ENCODE results near the gene AK5.
"Not testable (repeated sequence)": the region's sequence is repeated elsewhere in the genome, so short reads cannot be mapped to it uniquely, and the experiment has no call there.

The AK5 gene

DNA sequence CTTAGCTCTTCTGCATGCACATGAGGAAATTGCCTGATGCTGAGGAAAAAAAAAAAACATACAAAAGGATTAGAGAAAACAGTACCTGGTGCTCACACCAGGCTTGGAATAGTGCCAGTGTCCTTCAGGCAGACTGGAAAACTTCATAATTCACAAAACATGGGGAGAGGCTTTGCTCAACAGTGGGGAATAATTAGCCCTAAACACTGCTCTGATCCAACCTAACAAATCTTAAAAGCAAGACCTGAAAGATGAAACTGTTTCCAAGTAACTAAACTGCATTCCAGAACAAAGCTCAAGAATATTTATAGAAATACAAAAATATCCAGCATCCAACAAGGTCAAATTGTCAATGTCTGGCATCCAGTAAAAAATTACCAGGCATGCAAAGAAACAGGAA, 124.8 kb downstream of the AK5 start:
- DNase-seq, result no peak

DNA sequence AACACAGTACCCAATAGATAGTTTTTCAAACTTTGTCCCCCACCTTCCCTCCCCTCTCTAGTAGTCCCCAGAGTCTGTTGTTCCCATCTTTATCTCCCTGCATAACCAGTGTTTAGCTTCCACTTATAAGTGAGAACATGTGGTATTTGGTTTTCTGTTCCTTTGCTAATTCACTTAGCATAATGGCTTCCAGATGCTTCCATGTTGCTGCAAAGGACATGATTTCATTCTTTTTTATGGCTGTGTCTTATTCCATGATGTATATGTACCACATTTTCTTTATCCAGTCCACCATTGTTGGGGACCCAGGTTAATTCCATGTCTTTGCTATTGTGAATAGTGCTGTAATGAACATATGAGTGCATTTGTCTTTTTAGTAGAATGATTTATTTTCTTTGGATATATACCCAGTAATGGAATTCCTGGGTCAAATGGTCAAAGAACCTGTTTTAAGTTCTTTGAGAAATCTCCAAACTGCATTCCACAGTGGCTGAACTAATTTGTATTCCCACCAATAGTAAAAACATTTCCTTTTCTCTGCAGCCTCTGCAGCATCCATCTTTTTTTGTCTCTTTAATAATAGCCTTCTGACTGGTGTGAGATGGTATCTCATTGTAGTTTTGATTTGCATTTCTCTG, 126.0 kb downstream of the AK5 start:
- peak; percentile 30 for DNase-seq

DNA sequence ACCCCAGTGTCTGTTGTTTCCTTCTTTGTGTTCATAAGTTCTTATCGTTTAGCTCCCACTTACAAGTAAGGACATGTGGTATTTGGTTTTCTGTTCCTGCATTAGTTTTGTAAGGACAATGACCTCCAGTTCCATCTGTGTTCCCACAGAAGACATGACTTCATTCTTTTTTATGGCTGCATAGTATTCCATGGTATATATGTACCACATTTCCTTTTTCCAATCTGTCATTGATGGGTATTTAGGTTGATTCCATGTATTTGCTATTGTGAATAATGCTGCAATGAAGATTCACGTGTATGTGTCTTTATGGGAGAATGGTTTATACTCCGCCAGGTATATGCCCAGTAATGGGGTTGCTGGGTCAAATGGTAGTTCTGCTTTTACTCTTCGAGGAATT, 127.1 kb downstream of the AK5 start:
- DNase-seq, result not testable (repeated sequence)

DNA sequence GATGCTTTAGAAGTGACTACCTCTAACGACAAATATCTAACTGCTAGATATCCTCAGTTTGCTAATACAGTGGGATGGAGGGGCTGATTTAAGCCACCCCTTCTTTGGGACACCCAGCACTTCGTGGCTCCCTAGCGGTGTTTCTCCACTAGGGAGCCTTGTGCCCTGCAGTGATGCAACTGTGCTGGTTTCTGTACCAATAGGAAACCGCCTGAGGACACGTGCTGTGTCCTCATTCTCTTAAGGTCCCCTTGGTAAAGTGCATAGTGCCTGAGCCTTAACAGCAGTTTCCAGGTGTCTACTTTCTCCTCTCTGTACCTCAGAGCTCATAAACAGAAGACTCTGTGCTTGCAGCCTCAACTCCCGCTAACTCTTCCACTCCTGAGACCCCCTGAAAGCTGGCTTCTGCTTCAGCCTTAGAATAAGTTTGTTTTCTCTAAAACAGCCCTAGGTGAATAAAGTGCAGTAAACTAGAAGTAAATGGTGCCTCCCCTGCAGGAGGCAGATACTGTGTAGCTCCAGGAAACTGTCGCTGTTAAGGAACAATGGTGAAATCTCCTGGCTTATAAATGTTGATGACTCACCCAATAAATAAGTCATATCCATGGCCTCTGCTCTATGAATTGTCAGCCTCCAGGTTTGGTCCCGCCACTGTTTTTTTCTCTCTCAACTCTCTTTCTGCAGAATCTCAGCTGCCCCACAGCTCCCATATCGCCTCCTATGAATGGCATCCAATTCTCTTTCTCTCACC, 130.4 kb downstream of the AK5 start:
- peak; percentile 72 for DNase-seq

DNA sequence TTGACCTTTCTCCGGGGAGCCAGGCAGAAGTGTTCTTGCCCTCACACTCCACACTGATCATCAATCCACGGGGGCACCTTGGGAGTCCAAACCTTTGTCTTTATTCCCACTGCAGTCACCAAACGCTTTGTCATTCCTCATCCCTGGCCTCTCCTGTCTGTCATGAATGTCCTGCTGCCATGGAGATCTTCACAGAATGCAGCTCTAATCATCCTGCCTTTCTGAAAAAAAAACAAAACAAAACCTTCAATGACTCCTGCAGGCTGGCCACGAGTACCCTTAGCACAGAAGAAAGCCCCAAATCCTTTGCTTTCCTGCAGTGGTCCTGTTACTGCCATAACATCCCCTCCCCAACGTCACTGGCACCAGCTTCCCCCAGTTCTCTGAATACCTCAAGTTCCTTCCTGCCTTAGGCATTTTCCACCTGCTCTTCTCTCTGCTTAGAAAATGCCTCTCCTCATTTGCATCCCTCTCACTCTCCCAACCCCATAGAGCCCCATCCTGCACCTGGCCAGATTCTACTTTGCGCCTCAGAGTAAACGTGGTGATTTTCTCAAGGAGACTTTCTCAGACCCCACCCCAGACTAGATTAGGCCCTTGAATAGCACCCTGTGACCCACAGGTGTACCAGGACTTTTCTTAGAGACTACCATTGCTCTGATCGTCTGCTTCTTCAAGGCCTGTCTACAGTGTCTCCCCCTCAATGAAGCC, 131.2 kb downstream of the AK5 start:
- no peak for DNase-seq

DNA sequence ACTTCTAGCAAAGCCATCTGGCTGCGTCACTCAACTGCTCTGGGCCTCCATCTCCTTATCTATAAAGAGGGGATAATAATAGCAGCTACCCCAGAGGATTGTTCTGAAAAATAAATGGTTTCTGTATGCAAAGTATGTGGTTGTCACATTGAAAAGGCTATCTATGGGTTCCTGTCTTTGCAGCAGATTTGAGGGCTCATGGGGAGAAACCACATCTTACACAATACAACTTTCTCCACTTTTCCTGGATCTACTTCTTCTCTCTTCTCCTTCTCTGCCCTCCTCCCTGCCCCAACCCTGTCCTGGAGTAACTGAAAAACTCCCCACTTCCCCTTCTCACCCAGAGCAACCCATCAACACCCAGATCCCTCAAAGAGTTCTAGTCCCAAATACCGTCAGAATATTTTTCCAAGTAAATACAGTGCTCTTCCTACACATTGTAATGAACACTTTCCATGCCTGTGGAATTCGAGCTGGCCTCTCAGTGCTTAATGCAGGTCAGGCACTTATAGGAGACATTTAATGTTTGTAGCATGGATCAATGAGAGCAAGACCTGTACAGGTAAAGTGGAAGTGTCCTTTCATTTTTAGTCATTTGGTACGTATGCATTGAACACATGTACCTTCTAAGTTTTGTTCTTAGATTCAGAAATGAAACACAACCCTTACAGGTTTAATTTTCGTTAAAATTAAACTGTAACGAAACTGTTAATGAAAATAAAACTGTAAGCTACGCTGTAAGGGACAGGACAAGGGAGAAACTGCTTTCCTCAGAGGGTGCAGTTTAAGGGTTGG, 131.9 kb downstream of the AK5 start:
- DNase-seq, result no peak

DNA sequence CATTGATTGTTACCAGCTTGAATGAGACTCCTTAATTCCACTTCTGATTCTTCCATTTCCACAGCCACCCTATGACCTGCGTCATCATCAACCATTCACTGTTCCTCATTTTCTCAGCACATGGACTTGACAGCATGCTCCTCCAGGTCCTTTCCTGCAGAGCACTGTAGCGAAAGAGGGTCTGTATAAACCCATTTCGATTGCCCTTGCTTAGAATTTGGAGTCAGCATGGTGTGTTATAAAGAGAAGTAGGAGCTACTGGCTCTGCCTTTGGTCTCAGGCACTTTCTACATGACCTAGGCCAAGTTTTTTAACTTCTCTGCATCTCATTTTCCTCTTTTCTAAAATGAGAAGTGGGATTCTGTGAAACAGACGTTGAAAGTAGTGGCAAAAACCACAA, 133.8 kb downstream of the AK5 start:
- no peak for DNase-seq

DNA sequence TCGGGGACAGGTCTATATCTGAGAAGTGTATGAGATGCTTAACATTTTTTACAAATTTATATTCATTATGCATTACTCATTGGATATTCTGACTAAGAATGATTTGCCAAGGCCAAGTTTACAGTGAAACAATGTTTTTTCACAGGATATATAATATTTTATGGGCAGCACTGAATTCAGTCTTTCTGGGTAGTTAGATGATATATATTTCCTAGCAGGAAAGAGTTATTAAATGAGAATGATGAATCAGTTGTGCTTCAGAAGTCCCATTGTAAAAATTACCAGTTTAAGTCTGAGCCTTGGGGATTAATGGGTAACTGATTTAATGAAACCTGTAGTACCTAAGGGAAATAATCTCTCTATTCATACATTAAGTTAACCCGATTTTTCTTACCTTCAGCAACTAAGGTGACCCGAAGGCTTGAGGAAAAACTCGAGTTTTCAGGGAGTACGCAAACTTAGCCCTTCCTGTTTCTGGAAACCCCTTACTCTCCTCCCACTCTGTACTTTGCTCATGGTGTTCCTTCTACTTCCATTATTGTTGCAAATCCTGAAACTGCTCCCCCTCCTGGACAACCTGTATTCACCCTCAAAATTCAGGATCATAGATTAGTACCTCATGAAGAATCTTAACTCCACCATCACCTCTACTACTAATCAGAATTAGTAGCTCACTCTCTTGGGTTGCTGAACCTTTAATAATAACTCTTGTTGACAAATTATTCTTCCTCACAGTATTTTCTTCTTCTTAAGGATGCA, 135.1 kb downstream of the AK5 start:
- DNase-seq, result peak; percentile 47

DNA sequence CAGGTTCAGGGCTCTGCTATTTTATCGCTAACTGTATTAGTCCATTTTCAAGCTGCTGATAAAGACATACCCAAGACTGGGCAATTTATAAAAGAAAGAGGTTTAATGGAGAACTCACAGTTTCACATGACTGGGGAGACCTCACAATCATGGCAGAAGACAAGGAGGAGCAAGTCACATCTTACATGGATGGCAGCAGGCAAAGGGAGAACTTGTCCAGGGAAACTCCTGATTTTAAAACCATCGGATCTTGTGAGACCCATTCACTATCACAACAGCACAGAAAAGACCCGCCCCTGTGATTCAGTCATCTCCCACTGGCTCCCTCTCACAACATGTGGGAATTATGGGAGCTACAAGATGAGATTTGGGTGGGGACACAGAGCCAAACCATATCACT, 136.2 kb downstream of the AK5 start:
- not testable (repeated sequence) for DNase-seq

DNA sequence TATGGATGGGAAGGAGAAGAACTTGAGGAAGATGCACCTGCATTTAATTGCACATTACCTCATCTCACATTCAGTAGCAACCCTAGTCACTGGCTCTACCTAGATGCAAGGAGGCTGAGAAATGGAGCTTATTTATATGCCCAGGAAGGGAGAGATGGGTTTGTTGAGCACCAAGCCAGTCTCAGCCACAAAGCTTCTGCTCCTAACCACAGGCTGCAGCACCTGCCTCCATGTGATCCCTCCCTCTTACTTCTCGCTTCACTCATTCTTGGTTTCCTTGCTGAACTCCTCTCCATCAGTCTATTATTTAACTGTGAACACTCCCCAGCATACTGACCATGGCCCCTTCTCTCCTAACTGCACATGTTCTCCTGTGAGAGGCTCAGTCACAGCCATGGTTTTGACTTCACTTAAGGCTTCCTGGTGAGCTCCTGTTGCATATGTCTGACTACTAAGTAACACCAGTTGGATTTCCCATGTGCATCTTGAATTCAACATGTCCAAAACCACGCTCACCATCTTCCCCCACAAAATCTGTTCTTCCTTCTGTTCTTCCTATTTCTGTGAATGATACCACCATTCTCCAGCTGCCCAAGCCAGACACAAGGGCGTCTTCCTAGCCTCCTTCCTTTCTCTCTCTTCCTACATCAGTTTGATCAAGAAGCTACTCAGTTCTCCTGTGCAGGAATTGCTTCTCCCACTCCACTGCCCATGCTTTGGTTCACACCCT, 139.8 kb downstream of the AK5 start:
- no peak for DNase-seq

DNA sequence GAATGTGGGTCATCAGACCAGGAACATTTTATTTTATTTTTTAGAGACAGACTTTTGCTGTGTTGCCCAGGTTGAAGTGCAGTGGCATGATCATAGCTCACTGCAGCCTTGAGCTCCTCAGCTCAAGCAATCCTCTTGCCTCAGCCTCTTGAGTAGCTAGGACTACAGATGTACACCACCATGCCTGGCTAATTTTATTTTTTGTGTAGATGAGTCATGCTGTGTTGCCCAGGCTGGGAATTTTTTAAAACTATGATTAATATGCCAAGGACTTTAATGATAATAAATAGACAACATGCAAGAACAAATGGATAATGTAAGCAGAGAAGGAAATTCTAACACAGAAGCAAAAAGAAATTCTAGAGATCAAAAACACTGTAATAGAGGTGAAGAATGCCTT, 142.4 kb downstream of the AK5 start:
- DNase-seq, result peak; percentile 82

DNA sequence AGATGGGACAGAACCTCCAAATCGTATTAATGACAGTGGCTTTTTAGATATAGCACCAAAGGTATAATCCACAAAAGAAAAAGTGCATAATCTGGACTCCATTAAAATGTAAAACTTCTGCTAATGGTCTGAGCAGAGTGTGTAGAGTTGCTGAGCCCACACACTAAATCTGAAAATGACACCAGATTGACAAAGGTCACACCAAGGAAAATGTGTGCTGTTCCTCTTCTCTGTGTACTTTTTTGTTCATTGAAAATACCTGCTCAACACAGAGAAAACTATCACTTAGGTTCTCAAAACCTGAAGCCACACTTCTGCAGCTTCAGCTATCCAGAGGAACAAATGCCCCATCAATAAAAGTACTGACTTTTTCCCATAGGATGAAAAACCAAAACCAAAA, 146.2 kb downstream of the AK5 start:
- DNase-seq, result no peak

DNA sequence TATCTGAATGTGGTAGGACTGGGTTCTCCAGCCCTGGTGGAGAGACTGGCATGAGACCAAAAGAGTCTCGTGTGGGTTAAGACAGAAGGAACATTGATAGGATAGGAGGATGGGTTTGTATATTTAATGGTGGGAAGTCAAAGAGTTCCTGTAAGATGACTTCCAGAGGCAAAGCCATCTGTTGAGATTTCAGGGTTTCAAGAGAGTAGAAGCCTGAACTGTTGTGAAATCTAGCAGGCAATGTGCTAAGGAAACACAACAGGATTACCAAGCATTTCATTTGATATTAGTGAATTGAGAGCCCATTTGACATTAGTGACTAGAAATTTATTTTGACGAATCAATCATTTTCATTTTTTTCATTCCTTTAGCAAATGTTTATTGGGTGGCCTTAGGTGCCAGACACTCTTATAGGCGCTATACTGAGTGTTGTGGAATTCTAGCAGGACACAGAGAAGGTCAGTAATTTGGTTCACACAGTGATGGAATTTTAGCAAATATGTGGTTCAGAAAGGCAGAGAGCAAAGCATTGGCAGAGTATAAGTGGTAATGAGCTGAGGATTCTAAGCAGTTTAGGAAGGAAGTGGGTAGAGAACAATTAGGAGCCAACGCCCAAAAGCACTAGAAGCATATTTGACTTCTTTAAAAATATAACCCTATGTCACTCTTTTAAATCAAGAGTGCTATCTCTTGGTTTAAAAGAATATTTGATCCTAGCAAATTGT, 149.3 kb downstream of the AK5 start:
- DNase-seq, result no peak

DNA sequence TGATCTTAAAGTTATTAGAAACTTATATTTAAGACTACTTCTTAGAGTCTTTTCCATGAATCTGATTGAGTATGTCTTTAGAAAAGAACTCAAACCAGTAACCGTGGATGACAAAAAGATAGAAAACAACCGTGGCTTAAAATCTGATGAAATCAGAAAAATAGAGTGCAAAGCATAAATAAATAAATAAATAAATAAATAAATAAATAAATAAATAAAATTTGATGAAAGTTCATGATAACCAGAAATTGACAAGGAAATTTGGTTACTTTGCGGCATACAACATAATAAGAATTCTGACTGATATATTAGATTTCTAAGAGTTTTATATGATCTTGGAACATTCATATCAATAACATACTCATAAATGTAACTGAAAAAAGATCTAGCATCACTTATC, 152.1 kb downstream of the AK5 start:
- DNase-seq, result no peak

DNA sequence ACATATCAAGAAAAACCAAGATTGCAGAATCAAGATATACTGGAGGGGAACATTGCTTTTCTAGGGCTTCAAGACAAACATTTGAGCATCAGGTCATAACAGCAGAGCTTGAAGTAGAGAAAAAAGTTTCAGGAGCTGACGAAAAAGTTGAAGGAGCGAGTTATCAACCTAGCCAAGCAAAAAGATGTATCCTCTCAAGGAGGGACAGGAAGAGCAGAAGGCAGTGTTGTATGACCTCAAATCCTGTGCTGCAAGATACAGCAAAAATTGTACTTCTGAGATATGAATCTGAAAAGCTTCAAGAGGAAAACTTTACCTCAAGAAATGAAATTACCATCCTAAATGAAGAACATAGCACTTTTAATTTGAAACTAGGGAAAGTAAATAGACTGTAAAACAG, 153.1 kb downstream of the AK5 start:
- no peak for DNase-seq

DNA sequence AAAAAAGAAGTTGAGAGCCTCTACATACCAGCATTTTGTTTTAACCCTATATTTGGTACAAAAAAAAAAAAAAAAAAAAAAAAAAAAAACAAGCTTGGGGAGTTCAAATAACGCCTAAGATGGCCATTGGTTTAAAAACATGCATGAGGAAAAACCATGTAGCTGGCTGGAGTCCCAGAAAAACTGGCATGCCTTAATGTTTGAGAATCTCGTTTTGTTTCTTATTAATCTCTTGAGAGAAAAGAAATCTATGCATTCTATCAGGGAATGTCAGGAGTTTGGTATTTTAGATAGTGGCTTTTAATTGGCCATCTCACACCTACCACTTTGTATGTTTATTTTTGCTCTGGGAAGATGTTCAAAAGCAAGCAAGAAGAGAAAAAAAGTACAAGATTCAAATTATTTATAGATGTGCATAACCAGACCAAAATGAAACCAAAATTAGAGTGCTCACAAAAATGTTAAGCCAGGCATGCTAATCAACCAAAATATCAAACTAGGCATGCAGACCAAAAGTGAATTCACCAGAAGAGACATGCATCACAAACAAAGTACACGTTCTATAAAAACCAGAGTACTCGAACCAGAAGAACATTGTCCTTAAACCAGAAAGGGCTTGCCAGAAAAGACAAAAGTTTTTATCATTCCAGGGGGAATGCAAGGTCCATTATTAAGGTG, 156.6 kb downstream of the AK5 start:
- peak; percentile 69 for DNase-seq

DNA sequence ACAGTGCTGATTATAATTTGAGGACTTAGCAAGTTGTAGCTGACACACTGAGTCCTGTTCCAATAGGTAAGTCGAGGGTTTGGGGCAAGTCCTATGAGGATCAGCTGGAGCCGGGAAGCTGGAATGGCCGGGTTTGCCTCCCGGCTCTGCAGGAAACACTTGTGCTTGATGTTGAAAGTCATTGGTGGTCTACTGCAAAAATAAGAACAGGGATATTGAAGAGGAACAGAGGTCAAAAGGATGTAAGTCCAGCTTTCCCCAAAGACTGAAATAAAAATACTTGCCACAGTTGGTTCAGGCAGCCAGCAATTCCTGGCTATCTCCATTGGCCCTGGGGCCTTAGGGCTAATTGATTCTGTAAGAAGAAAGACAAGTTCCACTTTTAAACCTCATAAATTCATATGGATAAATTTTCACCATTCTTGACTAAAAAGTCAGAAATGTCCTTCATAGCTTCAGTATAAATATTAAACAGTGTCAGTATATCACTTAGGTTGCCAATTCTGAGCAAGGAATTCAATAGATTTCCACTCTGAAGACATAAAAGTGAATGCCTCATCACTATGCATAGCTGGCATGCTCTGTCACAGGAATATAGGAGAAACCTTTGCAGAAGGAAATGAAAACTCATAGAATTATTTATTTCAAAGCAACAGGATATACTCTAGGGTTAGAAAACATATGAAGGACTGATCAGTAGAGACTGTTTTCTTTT, 165.2 kb downstream of the AK5 start:
- no peak for DNase-seq

DNA sequence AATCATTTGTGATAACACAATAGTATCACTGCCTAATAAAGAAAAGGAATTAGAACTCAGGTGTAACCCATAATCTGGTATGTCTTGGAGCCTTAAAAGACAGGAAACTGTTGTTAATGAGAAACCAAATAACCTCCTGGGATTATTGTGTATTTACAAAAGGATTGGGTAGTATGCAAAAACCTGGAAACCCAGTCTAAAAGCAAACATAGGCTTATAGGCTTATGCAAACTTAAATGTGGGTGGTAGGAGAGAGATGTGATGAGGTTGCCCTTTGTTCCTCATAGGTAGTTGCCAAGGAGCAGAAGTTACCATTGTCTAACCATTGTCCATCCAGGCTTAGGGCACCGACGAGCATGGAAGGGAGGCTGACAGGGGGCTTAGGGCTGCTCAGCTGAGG, 165.8 kb downstream of the AK5 start:
- DNase-seq, result no peak

DNA sequence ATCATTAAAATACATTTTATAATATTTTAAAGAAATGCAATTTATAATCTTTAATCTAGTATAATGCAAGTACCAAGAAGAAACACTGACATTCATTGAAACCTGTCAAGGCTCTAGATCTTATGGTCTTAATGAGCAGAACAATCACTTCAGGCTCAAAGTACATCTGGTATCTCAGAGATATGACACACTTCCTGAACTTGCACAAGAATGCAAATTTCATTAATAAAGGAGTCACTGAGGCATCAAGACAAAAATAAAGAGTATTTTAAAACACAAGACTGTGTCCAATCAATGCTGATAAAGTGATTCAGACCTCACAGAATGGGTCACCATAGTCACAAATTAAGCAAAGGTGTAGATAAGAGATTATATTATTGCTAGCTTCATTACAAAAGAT, 178.1 kb downstream of the AK5 start:
- DNase-seq, result peak; percentile 48

DNA sequence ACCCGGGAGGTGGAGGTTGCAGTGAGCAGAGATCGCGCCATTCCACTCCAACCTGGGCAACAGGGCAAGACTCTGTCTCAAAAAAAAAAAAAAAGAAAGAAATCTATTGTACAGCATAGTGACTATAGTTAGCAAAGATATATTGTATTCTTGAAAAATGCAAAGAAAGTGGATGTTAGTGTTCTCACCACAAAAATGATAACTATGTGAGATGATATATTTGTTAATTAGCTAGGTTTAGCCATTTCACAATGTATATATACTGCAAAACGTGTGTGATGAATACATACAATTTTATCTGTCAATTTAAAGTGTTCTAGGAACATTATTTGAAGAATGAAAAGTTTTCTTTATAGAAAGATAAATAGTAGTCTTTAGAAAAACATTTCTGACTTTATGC, 179.9 kb downstream of the AK5 start:
- no peak for DNase-seq

All from HCEC 1CT (cell line).